OCI-LY1 (cell line): ENCODE data around the gene PEX5L.

Source experiments
- EZH2 ChIP-seq: fragments of 200-600 bp; sonication (generic), shearing (Covaris generic); IDR thresholded peaks from 2 replicates; pipeline ENCODE4 v1.8.0; 2017; ENCODE audit warnings: borderline replicate concordance, mixed run types, mild to moderate bottlenecking, antibody characterized with exemption, low read length, moderate library complexity, mixed read lengths
- TF ChIP-seq, protein P1 (sequence below): fragments of 200-600 bp; sonication (generic), shearing (Covaris generic); IDR thresholded peaks from 2 replicates; pipeline ENCODE4 v1.5.1; 2017; ENCODE audit warnings: mild to moderate bottlenecking, antibody characterized with exemption, low read length, moderate library complexity, mixed read lengths

DNA sequence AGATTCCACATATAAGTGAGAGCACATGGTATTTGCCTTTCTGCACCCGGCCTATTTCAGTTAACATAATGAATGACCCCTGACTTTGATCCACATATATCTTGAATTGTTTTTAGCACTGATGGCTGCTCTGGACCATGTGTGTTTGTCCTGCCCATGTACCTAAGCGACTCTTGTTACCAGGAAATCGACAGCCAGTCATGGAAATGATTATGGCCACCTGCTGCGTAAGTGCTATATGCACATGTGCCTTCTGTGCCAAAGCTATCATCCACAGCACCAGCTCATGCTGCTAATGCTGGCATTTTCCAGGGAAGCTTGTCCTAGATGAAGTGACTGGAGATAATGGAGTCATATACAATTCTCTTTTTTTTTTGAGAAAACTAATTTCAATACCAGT lies 103.7 kb downstream of the PEX5L start:
- TF ChIP-seq, protein P1, sequence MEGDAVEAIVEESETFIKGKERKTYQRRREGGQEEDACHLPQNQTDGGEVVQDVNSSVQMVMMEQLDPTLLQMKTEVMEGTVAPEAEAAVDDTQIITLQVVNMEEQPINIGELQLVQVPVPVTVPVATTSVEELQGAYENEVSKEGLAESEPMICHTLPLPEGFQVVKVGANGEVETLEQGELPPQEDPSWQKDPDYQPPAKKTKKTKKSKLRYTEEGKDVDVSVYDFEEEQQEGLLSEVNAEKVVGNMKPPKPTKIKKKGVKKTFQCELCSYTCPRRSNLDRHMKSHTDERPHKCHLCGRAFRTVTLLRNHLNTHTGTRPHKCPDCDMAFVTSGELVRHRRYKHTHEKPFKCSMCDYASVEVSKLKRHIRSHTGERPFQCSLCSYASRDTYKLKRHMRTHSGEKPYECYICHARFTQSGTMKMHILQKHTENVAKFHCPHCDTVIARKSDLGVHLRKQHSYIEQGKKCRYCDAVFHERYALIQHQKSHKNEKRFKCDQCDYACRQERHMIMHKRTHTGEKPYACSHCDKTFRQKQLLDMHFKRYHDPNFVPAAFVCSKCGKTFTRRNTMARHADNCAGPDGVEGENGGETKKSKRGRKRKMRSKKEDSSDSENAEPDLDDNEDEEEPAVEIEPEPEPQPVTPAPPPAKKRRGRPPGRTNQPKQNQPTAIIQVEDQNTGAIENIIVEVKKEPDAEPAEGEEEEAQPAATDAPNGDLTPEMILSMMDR = no peak
- no peak for TF ChIP-seq EZH2
